ENCODE measurements around the gene FZD4.
"Not testable (repeated sequence)": the region's sequence is repeated elsewhere in the genome, so short reads cannot be mapped to it uniquely, and the experiment has no call there.

The FZD4 gene

GRCh38 chr11:86937193-86937806, 17.9 kb downstream of the FZD4 start:
- DNase-seq, result not testable (repeated sequence)

GRCh38 chr11:86934926-86935579, 20.1 kb downstream of the FZD4 start:
- no peak for DNase-seq

DNA sequence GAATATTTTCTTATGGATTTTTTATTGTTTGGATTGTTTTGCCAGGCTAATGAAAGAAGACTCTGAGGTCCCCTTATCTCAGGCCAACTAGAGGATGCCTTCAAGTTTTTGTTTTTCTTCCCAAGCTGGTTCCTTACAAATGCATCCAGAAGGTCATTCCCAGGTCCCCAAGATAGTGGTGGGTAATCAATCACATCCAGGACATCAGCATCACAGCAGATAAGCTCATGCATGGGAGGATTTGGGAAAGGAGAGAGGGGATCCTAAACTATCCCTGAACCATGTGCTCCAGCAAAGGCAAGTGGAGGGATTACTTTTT, 20.7 kb downstream of the FZD4 start:
- no peak for DNase-seq

DNA sequence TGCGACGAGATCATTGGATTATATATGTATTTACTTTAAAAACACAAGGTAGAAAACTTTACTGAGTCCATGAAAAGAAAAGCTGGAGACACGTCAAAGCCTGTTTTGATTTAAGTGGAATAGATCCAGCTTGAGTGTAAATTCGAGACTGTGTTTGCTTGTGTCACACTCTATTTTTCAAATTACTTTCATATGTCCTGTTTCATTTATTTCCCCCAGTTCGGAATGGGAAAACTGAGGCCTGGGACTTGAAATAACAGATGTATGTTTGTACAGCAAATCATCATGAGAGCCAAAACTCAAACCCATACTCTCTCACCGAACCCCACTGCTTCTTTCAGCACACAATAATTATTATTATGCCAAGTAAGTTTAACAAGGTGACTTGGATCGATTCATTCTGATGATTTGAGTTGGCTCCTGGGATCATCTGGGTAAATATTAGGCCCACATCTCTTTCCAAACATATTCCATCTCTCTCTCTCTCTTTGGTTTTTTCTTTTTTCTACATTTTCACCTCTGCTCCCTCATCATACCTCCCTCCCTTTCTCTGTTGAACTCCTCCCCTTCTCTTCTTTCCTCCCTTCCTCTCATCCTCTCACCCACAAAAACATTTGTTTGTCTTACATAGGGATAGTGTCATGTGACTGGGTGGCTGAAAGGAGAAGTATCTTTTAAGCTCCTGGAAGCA, 21.2 kb downstream of the FZD4 start:
- DNase-seq, result no peak

DNA sequence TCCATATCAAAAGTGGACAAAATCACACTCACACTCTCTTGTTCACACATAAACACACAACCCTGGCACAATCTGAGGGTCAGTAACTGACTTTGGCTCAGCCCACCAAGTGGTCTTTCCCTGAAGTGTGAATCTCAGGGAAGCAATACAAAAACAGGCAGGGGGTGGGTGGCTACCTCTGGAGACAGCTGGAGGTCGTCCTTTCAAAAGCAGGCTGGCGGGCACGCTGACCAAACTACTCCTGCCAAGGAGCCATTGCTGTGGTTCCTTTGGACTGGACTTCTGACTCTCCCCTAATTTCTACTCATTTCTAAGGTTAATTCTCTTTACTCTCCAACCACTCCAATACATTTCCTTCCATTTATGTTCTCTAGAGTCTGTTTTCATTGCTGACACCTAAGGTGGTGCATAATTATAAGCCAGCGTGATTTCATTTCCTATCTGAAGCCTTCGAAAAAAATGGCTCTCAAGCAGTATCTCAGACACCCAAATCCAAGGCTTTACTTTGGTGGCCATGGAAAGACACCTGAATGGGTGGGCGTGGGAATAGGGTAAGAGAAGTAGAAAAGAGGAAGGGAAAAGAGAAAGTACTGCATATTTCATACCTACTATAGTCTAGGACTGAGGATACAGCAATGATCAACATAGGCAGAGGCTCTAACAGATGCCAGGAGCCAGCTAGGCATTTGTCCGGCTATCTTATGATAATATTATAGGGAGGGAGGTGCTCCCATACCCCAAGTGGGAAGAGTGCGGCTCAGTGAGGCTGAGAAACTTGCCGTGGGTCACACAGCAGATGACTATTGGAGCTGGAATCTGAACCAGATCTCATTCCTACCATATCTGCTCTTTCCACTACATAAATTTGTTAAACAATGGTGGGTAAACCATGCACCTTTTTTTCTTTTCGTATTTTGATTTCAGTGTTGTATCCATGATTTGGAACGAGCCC, 22.0 kb downstream of the FZD4 start:
- DNase-seq, result no peak

GRCh38 chr11:86932259-86932585, 23.0 kb downstream of the FZD4 start:
- no peak for DNase-seq

DNA sequence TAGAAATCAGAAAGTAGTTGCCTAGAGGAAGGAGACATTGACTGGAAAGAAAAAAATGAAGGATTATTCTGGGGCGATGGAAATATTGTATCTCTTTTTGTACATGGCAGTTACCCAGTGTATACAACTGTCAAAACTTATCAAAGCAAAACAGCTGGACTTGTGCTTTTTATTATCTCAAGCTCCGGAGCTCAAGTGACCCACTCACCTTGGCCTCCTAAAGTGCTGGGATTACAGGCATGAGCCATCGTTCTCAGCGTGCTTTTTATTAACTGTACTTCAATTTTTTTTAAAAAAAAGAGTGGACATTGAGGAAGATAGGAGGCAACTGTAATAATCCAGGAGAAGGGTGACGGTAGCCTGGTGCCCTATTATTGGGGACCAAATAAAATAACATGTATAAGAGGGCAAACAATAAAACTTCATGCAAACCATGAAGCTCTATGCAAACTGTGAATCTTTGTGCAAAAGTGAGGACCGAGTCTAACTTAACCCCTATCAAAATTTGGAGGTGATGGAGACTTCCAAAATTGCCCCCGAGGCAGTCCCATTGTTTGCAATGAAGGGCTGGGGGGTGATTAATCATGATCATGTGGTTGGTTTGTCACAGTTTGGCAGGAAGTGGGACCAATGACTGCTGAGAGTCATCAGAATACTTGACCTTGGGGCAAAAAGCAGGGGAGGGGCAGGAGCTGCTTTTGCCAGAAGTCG, 23.5 kb downstream of the FZD4 start:
- peak; percentile 49 to 66 (median 58) for DNase-seq

- no peak for DNase-seq
Observed at GRCh38 chr11:86930957-86931547, 24.1 kb downstream of the FZD4 start.

DNA sequence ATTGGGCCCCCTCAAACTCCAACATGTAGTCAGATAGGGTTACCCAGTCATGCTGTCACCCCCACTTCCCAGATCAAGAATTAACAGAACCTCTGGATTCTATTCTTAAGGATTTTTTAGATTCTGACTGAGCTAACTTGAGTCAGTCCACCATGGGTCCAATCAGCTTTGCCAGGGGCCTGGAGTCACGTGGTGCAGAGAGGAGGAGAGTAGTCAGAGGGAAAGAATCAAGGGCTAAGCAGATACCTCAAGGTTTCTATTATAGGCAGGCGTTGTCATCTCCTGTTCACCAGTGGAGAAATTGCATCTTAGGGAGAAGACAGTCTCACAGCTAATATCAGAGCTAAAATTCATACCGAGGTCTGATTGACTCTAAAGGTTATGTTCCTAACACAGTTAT, 28.2 kb downstream of the FZD4 start:
- DNase-seq, result no peak

DNA sequence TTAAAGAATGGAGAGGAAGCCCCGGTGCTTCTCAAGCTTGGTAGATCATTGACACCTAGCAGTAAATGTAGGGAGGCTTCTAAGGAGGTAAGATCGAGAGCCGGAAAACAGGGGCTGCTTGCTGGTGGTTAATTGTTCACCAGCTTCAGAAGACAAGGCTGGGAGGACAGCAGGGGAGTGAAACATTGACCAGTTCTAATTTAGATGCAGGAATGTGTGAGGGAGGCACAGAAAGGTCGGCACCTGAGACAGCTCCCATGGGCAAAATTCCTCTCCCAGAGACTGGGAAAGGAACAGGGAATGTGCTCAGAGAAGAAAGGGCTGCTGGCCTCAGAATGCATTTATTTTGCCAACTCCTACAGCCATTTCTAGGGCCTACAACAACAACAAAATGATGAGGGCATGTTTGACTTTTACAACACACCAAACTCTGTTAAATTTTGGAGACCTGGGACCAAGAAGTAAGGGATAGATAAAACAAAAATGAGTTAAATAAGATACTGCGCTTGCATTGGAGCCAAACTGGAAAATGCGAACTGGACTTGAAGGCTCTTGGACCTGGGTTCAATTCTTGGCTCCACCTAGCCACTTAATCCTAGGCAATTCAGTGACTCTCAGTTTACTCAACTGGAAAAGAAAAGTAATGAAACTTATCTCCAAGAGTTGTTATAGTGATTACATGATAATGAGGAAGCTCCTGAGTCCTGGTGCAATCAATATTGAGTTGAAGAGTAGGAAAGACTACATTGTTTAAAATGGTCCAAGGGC, 31.0 kb downstream of the FZD4 start:
- DNase-seq, result no peak

- no peak for DNase-seq
Observed at GRCh38 chr11:86922225-86922624, 33.0 kb downstream of the FZD4 start.

DNA sequence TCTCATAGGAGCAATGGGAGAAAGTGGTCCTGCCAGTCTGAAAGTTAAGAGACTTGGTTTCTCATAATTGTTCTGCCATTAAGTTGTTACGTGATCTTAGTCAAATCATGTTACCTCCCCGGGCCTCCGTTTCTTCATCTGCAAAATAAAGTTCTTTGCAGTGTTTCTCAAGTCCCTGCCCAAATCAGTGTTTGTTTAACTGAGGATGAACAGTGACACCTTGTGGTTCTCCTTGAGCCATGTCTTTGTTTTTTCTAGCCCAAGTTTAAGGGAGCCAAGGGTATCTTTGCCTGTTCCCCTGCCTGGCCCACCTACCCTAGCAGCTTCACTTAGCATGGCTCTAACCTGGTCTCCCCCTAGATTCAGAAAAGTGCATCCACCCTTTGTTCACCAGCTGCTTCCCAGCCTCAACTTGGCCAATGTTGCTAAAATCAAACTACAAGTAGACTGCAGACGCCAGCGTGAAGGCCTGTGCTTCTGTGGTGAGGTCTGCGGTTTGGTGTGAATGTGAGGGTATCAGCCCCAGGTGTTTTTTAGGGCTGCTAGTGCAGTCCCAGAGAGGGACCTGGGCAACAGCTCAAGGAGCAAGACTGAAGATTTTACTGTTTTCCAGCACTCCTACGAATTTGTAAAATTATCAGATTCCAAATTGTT, 35.5 kb downstream of the FZD4 start:
- peak; percentile 39 to 49 (median 41) for DNase-seq

GRCh38 chr11:86918973-86919372, 36.2 kb downstream of the FZD4 start:
- no peak for DNase-seq

- DNase-seq, result no peak
Observed at GRCh38 chr11:86918496-86918895, 36.7 kb downstream of the FZD4 start.

- DNase-seq, result no peak
Observed at GRCh38 chr11:86917589-86917988, 37.6 kb downstream of the FZD4 start.

- DNase-seq, result no peak
Observed at GRCh38 chr11:86916330-86916729, 38.9 kb downstream of the FZD4 start.

DNA sequence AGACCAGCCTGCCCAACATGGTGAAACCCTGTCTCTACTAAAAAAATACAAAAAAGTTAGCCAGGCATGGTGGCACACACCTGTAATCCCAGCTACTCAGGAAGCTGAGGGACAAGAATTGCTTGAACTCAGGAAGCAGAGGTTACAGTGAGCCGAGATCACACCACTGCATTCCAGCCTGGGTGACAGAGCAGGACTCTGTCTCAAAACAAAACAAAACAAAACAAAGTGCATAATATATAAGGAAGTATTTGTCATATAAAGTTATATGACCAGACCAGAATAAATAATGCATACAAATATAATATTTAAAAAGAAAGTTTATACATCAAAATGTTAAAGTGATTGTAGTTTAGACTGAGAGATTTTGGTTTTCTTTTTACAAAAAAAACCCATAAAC, 39.3 kb downstream of the FZD4 start:
- DNase-seq, result not testable (repeated sequence)

GRCh38 chr11:86914865-86915519, 40.2 kb downstream of the FZD4 start:
- no peak for DNase-seq

DNA sequence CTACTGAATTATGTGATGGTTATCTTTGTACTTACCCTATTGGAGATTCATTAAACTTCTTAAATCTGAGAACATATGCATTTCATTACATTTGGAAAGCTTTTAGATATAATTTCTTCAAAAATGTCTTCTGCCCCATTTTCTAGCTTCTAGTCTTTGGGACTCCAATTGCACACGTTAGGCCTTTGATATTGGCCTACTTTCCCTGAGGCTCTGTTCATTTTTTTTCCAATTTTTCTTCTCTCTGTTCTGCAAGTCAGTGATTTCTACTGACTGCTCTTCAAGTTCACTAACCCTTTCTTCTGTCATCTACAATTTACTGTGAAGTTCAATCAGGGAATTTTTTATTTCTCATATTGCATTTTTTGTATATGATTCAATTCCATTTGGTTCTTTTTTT, 43.0 kb downstream of the FZD4 start:
- no peak for DNase-seq

DNA sequence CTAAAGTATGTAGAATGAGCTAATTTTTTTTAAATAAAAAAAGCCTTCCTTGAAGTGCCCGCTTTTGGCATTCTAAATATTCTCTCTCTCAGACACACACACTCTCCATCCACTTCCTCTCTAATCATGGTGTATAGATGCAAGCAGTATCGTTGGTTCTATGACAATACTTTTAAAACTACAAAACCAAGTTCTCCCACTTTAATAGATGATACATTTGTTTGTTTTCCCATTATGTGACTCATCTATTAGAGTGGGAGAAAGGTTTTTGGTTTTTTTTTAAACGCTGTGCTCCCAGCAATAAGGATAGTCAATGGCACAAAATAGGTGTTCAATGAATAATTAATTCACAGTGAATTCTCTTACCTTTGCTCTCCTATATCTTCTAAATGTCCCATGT, 44.6 kb downstream of the FZD4 start:
- no peak for DNase-seq

- DNase-seq, result no peak
Observed at GRCh38 chr11:86906198-86906597, 49.0 kb downstream of the FZD4 start.

Data from suppressor macrophage treated with lipopolysaccharide for 1 hour (primary cell).